HepG2 (cell line): Measurements from ENCODE around the gene SYPL2. TPM values are rescaled to one million over a fixed set of nuclear protein-coding genes. Genes with fewer than 3 reads are reported as not detected.

Experiments
- ATAC-seq: fragments of 200-7000 bp; cut with Tn5 transposase; 3 replicates; pipeline ENCODE4 v1.9.1; 2020; ENCODE audit warnings: mild to moderate bottlenecking, moderate library complexity
- BruUV-seq: library from RNA; stranded (reverse); fragments of 400-500 nt; replicated peaks from 2 replicates; lab custom pipeline; 2021; lab: Mats Ljungman, UMichigan
- CTCF ChIA-PET: fragments of 300-600 bp; formaldehyde crosslinking; extraction: SDS; loops from one replicate; lab custom pipeline; 2021; ENCODE audit warnings: low total read pairs, inconsistent platforms, low intra/inter-chr PET ratio; lab: Yijun Ruan, JAX
- POLR2A ChIA-PET: fragments of 350-600 bp; sonication (Branson Sonifier 250); formaldehyde crosslinking; loops from one replicate; lab custom pipeline; 2020; ENCODE audit warnings: antibody characterized with exemption, inconsistent platforms; lab: Yijun Ruan, JAX
- DNase-seq: peaks from one replicate; pipeline ENCODE4 v3.0.0-alpha.2; 2015; ENCODE audit warnings: low spot score
- FAIRE-seq: peaks from 3 replicates; lab custom pipeline; 2011; peaks lifted over from hg19 to GRCh38; lab: Jason Lieb, UNC
- H2AFZ ChIP-seq: one replicate; pipeline ENCODE4 v1.6.1; 2011; ENCODE audit warnings: low read length, inconsistent platforms
- H3K27ac ChIP-seq: fragments of 300-600 bp; 3 replicates; pipeline ENCODE4 v1.8.0; 2011; ENCODE audit warnings: mixed run types, mild to moderate bottlenecking, mixed read lengths, low read length, inconsistent platforms; ENCODE audit not compliant: insufficient read depth; ENCODE audit errors: extremely low read length
- H3K27me3 ChIP-seq, 2 experiments: fragments of 200-600 bp in 1 of 2; 2 replicates in 1 of 2; 3 replicates in 1 of 2; pipeline versions ENCODE4 v1.6.0 to v1.8.0; 2011; ENCODE audit warnings: low read length in 2 of 2, mild to moderate bottlenecking in 2 of 2, moderate library complexity in 2 of 2, inconsistent platforms in 1 of 2; ENCODE audit not compliant: insufficient read depth in 2 of 2, control insufficient read depth in 1 of 2
- H3K36me3 ChIP-seq, 2 experiments: fragments of 200-600 bp in 1 of 2; replicated peaks in 1 of 2; 2 replicates in 1 of 2; 3 replicates in 1 of 2; pipeline versions ENCODE4 v1.5.1 to v1.8.0; 2011; ENCODE audit warnings: low read length in 2 of 2, inconsistent platforms in 1 of 2; ENCODE audit not compliant: insufficient read depth in 2 of 2, control insufficient read depth in 1 of 2
- H3K4me1 ChIP-seq: 2 replicates; pipeline ENCODE4 v1.5.1; 2012; ENCODE audit warnings: low read length, inconsistent platforms; ENCODE audit not compliant: insufficient read depth
- H3K4me2 ChIP-seq: 2 replicates; pipeline ENCODE4 v1.6.0; 2011; ENCODE audit warnings: low read depth, low read length, inconsistent platforms
- H3K4me3 ChIP-seq, 3 experiments: fragments of 200-600 bp in 1 of 3; sonication (generic), shearing (Covaris generic) in 1 of 3; replicated peaks in 1 of 3; 2 replicates each; pipeline ENCODE4 v1.5.1; 2011 to 2016; ENCODE audit warnings: low read length in 3 of 3, inconsistent platforms in 2 of 3, low read depth in 2 of 3, mild to moderate bottlenecking in 2 of 3, control low read depth in 1 of 3, mixed read lengths in 1 of 3; ENCODE audit not compliant: insufficient read depth in 1 of 3
- H3K79me2 ChIP-seq: one replicate; pipeline ENCODE4 v1.6.1; 2011; ENCODE audit warnings: low read length, inconsistent platforms; ENCODE audit not compliant: insufficient read depth
- H3K9ac ChIP-seq: 2 replicates; pipeline ENCODE4 v1.6.0; 2011; ENCODE audit warnings: mild to moderate bottlenecking, low read depth, low read length, inconsistent platforms; ENCODE audit not compliant: insufficient read depth
- H3K9me3 ChIP-seq: 2 replicates; pipeline ENCODE4 v1.5.1; 2012; ENCODE audit warnings: mild to moderate bottlenecking, low read length
- H4K20me1 ChIP-seq: 2 replicates; pipeline ENCODE4 v1.6.0; 2011; ENCODE audit warnings: inconsistent platforms, mild to moderate bottlenecking, low read length, moderate library complexity; ENCODE audit not compliant: insufficient read depth
- GTF2F1 ChIP-seq: fragments of 150-350 bp; IDR thresholded peaks from 2 replicates; pipeline ENCODE4 v1.6.1; 2014; ENCODE audit warnings: low read length
- HNF4A ChIP-seq: sonication (generic); formaldehyde crosslinking; IDR thresholded peaks from 2 replicates; pipeline ENCODE4 v1.4.0; 2020; ENCODE audit warnings: missing genetic modification reagents
- NFYB ChIP-seq: sonication (generic); formaldehyde crosslinking; IDR thresholded peaks from 2 replicates; pipeline ENCODE4 v1.4.0; 2020; ENCODE audit warnings: missing genetic modification reagents
- NR2F6 ChIP-seq, 2 experiments: IDR thresholded peaks; 2 replicates each; pipeline ENCODE4 v1.6.1; 2016; ENCODE audit warnings: antibody characterized with exemption in 1 of 2, mild to moderate bottlenecking in 1 of 2
- ZNF136 ChIP-seq: sonication (generic); formaldehyde crosslinking; IDR thresholded peaks from 2 replicates; pipeline ENCODE4 v1.8.1; 2022; ENCODE audit warnings: low read depth, mild to moderate bottlenecking, moderate library complexity, missing genetic modification reagents
- ZNF549 ChIP-seq: sonication (generic); formaldehyde crosslinking; IDR thresholded peaks from 2 replicates; pipeline ENCODE4 v1.5.0; 2020; ENCODE audit warnings: missing genetic modification reagents
- WGBS: methylation state at CpG from one replicate; pipeline ENCODE4 v1.1.6; 2017; ENCODE audit warnings: low lambda C conversion rate; 5-methylcytosine and 5-hydroxymethylcytosine counted together
- in situ Hi-C: cut with HindIII; loops from 2 replicates; pipeline ENCODE4 v1.10.0; 2017; ENCODE audit warnings: low pct_unique_long_range_greater_than_20kb; ENCODE audit not compliant: extremely low pct_ligation_motif_present
- intact Hi-C: fragments of 100-400 bp; cut with micrococcal nuclease; formaldehyde crosslinking; loops from one replicate; pipeline ENCODE4 v1.10.0; 2022; ENCODE audit not compliant: unreplicated experiment
- polyA plus RNA-seq, 8 experiments: library from polyadenylated mRNA; depleted of rRNA in 3 of 8; stranded (reverse) in 7 of 8; unstranded in 1 of 8; fragments of >200 nt; fragmentation: Illumina TruSeq in 4 of 8; extraction: Trizol in 4 of 8; gene quantifications; 2 replicates each; pipeline versions ENCODE4 v1.2.1 to v1.2.3, GENCODE V29; 2011 to 2016; ENCODE audit warnings: low read depth in 4 of 8, missing spikeins in 1 of 8, mixed read lengths in 1 of 8; ENCODE audit not compliant: insufficient read depth in 1 of 8
- total RNA-seq, 5 experiments: library from RNA; depleted of rRNA; stranded (reverse); fragments of >200 nt; fragmentation: Illumina TruSeq; extraction: Trizol; gene quantifications; 2 replicates each; pipeline ENCODE4 v1.2.3, GENCODE V29; 2016; ENCODE audit warnings: low read depth in 1 of 5

The SYPL2 gene
- total and polyA plus RNA-seq, 2 of the 13 experiments (the other 11 are each of a cell fraction or from before 2014, with no cell fraction given), result 0.17 to 0.24 TPM

- Histone ChIP-seq H3K9ac (no peak overlapping the region), H3K79me2 (no peaks in the 10 kb centered on the region), H3K4me2 (no peak overlapping the region; the same call in 1 of the 2 replicates), H2AFZ (no peak overlapping the region), H3K27ac (no peak overlapping the region), H3K36me3 (no peaks in the 10 kb centered on the region), H3K4me3 (no peak overlapping the region), H3K4me1 (peaks cover 30% of the 10 kb centered on the region), H3K9me3 (no peaks in the 10 kb centered on the region), H3K27me3 (peaks cover 0 to 22% of the 10 kb centered on the region in 2 experiments; a peak in 2 of 5 replicates)
- 0% methylated on average over 3 of the region's 3 CpGs for WGBS
- ATAC-seq, result peak; percentile 35; the same call in 1 of the 3 replicates
- DNase-seq, result peak; percentile 34
- no peak for FAIRE-seq
- POLR2A ChIA-PET, result interaction anchor here (0.6 kb wide), 1 partner anchor 15 kb away, joined by 3 read pairs; no protein-coding TSS in a partner anchor
- no TSS peak for BruUV-seq
- TF ChIP-seq NR2F6 (IDR thresholded peaks at IDR 0.05) (peak; percentile 34; the same call in 1 of the 2 replicates), NR2F6 (CRISPR knock-in tag; IDR thresholded peaks at IDR 0.05) (no peak), NFYB (no peak)
- TF ChIP-seq, all 625 proteins: peak for 1
- CTCF ChIA-PET, result no interaction called here
- no peaks in the 10 kb centered on the region for H4K20me1 ChIP-seq
- intact Hi-C loops, result no loop called here
- in situ Hi-C loops, result no loop called here
Measured at GRCh38 chr1:109514846-109515245, 48.5 kb downstream of the SYPL2 start.

DNA sequence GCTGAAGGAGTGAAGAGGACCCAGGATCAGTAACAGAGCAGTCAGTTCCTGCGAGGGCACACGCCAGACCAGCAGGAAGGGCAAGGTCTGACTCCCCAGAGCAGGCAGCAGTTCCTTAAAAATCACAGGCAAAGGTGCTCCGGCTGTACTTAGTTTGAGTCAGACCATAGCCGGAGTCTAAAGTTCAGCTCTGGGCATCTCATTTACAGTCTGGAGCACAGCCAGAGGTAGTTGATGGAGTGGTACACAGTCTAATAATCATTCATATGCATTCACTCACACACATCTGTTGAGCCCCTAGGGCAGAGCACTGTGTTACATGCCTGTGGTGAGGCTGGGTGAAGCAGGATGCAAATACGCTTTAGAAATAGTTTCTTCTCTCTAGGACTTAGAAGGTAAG is 50.5 kb downstream of the SYPL2 start:
- DNase-seq (no peak), ATAC-seq (peak; percentile 73), FAIRE-seq (no peak)
- Histone ChIP-seq H3K27me3 (peaks cover 4 to 24% of the 10 kb centered on the region in 2 experiments; a peak in 3 of 5 replicates), H3K27ac (no peak overlapping the region), H3K9ac (no peak overlapping the region), H3K9me3 (no peaks in the 10 kb centered on the region), H3K4me2 (no peak overlapping the region), H2AFZ (no peak overlapping the region), H3K4me1 (peaks cover 21% of the 10 kb centered on the region), H3K4me3 (no peak overlapping the region), H4K20me1 (no peaks in the 10 kb centered on the region), H3K36me3 (no peaks in the 10 kb centered on the region), H3K79me2 (no peaks in the 10 kb centered on the region)
- intact Hi-C loops, result no loop called here
- no TSS peak for BruUV-seq
- 13% methylated on average over 5 of the region's 5 CpGs for WGBS
- ChIA-PET CTCF (no interaction called here), POLR2A (interaction anchor here (0.7 to 1.6 kb wide), 2 partner anchors 10 to 11 kb away, joined by 3 read pairs; no protein-coding TSS in a partner anchor)
- in situ Hi-C loops, result no loop called here
- peak; percentile 91 for TF ChIP-seq ZNF549 (CRISPR knock-in tag)
- TF ChIP-seq ZNF136, result no peak
- TF ChIP-seq HNF4A, result peak; percentile 58
- TF ChIP-seq GTF2F1, result no peak
